ENCODE data around the gene SLFNL1. TPM values are rescaled to one million over a fixed set of nuclear protein-coding genes. Genes with fewer than 3 reads are reported as not detected.

SLFNL1 gene
- total RNA-seq, 2 experiments from 2014 or later = 0.49 to 0.82 TPM

- Histone ChIP-seq H3K4me2 (ENCODE audit: low read length) (no peak overlapping the region), H3K79me2 (ENCODE audit: insufficient read depth, low read depth, low read length) (peaks cover 33% of the 10 kb centered on the region), H3K9me2 (ENCODE audit: insufficient read depth, low read length) (no peaks in the 10 kb centered on the region), H3K4me1 (ENCODE audit: insufficient read depth, low read length, poor library complexity, severe bottlenecking) (peaks cover 7% of the 10 kb centered on the region), H3K4me3 (ENCODE audit: low read depth, low read length, poor library complexity, severe bottlenecking) (no peak overlapping the region), H3K27ac (ENCODE audit: low read depth, low read length, poor library complexity, severe bottlenecking) (no peak overlapping the region), H2AFZ (ENCODE audit: low read length) (no peak overlapping the region), H3K36me3 (ENCODE audit: insufficient read depth, low read length) (peaks cover 99% of the 10 kb centered on the region), H3K9me3 (ENCODE audit: low read length) (no peaks in the 10 kb centered on the region), H4K20me1 (ENCODE audit: insufficient read depth, low read length) (peaks cover 28% of the 10 kb centered on the region)
- CTCF ChIA-PET (ENCODE audit: unreplicated experiment) = no interaction called here
- BruUV-seq (replicated peaks) = no TSS peak
- POLR2A ChIA-PET = interaction anchor here (1.2 kb wide), 1 partner anchor 8 kb away, joined by 3 read pairs; no protein-coding TSS in a partner anchor
- intact Hi-C loops (cut with micrococcal nuclease; ENCODE audit: unreplicated experiment) = no loop called here
- DNase-seq (ENCODE audit: low spot score) = no peak
- no peak for TF ChIP-seq CTCF (conservative IDR thresholded peaks at IDR 0.05; ENCODE audit: low read length)
- no peak for TF ChIP-seq EZH2phosphoT487 (IDR thresholded peaks at IDR 0.05; ENCODE audit: borderline replicate concordance, low read depth, low read length)
Measured at GRCh38 chr1:40986956-40987355, 34.6 kb downstream of the SLFNL1 start.

- no TSS peak for BruUV-seq (replicated peaks)
- H3K9me3 ChIP-seq (ENCODE audit: low read length) = no peaks in the 10 kb centered on the region
- peaks cover 31% of the 10 kb centered on the region for H4K20me1 ChIP-seq (ENCODE audit: insufficient read depth, low read length)
- H3K36me3 ChIP-seq (ENCODE audit: insufficient read depth, low read length) = peaks cover 99% of the 10 kb centered on the region
- peaks cover 39% of the 10 kb centered on the region for H3K79me2 ChIP-seq (ENCODE audit: insufficient read depth, low read depth, low read length)
- no peak for TF ChIP-seq CTCF (conservative IDR thresholded peaks at IDR 0.05; ENCODE audit: low read length)
- TF ChIP-seq EZH2phosphoT487 (IDR thresholded peaks at IDR 0.05; ENCODE audit: borderline replicate concordance, low read depth, low read length) = no peak
- DNase-seq (ENCODE audit: low spot score) = no peak
- CTCF ChIA-PET (ENCODE audit: unreplicated experiment) = interaction anchor here (0.5 kb wide), 1 partner anchor 1074 kb away, joined by 3 read pairs; no protein-coding TSS in a partner anchor
- H3K9me2 ChIP-seq (ENCODE audit: insufficient read depth, low read length) = no peaks in the 10 kb centered on the region
- POLR2A ChIA-PET = interaction anchor here (1.2 kb wide), 1 partner anchor 7 kb away, joined by 3 read pairs; no protein-coding TSS in a partner anchor
- no peak overlapping the region for H3K4me2 ChIP-seq (ENCODE audit: low read length)
- intact Hi-C loops (cut with micrococcal nuclease; ENCODE audit: unreplicated experiment) = no loop called here
- H3K4me1 ChIP-seq (ENCODE audit: insufficient read depth, low read length, poor library complexity, severe bottlenecking) = peaks cover 13% of the 10 kb centered on the region
- no peak overlapping the region for H3K27ac ChIP-seq (ENCODE audit: low read depth, low read length, poor library complexity, severe bottlenecking)
- no peak overlapping the region for H3K4me3 ChIP-seq (ENCODE audit: low read depth, low read length, poor library complexity, severe bottlenecking)
- no peak overlapping the region for H2AFZ ChIP-seq (ENCODE audit: low read length)
Measured at GRCh38 chr1:40986328-40986783, 35.2 kb downstream of the SLFNL1 start.

DNA sequence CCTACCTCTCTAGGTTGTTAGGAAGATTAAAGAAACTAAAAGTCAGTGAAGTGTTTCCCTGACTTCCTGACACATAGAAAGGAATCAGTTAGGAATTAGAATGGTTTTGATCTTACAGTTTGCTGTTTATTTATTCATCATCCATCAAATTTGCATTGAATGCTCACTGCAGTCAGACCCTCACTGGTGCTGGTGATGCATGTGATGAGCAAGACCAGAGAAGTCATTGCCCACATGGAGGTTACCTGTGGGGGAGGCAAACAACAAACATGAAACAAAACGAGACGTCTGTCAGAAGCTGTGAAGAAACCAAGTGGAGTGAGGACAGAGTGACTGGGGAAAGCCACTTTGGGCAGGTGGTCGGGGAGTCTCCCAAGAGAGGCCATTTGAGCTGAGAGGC, 35.6 kb downstream of the SLFNL1 start:
- Histone ChIP-seq H3K79me2 (ENCODE audit: insufficient read depth, low read depth, low read length) (peaks cover 44% of the 10 kb centered on the region), H3K4me3 (ENCODE audit: low read depth, low read length, poor library complexity, severe bottlenecking) (no peak overlapping the region), H2AFZ (ENCODE audit: low read length) (no peak overlapping the region), H3K4me2 (ENCODE audit: low read length) (no peak overlapping the region), H3K9me2 (ENCODE audit: insufficient read depth, low read length) (no peaks in the 10 kb centered on the region), H3K36me3 (ENCODE audit: insufficient read depth, low read length) (peaks cover 99% of the 10 kb centered on the region), H3K4me1 (ENCODE audit: insufficient read depth, low read length, poor library complexity, severe bottlenecking) (peaks cover 18% of the 10 kb centered on the region), H3K9me3 (ENCODE audit: low read length) (no peaks in the 10 kb centered on the region), H4K20me1 (ENCODE audit: insufficient read depth, low read length) (peaks cover 35% of the 10 kb centered on the region), H3K27ac (ENCODE audit: low read depth, low read length, poor library complexity, severe bottlenecking) (no peak overlapping the region)
- ChIA-PET CTCF (ENCODE audit: unreplicated experiment) (no interaction called here), POLR2A (no interaction called here)
- no peak for TF ChIP-seq CTCF (conservative IDR thresholded peaks at IDR 0.05; ENCODE audit: low read length)
- BruUV-seq (replicated peaks) = no TSS peak
- intact Hi-C loops (cut with micrococcal nuclease; ENCODE audit: unreplicated experiment) = no loop called here
- no peak for DNase-seq (ENCODE audit: low spot score)

Measured in OCI-LY7 (cell line).